Measurements from ENCODE around the gene NEK4. TPM values are rescaled to one million over a fixed set of nuclear protein-coding genes. Genes with fewer than 3 reads are reported as not detected.
A peak's percentile ranks its signal among the peaks of the same experiment; 100 is the strongest.

The NEK4 gene
- total and polyA plus RNA-seq, 2 donors (not counting 1 experiment from before 2014, with no cell fraction given): 9.0 to 33.8 TPM

DNA sequence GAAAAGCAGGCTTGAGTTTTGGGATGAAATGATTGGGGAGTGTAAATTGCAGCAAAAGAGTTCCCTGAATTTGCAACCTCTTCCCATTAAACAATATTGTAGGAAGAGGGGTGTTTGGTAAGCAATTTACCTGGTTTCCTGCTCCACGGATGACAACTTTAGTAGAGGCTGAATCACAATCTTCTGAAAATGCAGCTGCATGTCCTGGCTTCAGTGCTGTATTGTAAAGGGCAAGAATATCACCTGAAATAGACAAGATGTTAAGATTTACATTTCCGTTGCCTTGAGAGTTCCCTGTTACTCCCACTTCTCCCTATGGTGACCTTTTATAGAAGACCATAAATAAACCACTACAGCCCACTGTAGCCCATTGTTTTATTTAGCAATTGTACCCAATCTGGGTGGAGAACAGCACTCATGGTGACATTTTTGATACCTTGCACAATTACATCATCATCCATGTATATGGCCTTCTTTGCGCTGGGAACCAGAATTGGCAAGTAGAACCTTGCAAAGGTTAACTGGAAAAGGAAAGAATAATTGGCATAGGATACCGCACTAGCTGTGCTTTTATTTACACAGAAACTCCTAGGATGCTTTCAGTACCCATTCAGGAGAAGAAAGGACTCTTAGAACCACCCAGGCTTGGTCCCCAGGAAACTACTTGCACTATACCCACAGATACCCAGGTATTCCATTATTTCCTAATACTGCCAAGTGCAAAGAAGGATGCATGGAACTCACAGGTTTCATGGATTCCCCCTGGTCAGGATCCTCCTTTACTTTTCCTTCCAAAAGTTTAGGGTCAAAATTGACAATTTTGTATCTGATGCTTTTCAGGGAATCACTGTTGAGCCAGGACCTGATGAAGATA lies 74.7 kb downstream of the NEK4 start:
- H3K36me3 ChIP-seq (replicated peaks in 1 of 2; ENCODE audit: control extremely low read depth in 1 of 2, control insufficient read depth in 1 of 2, extremely low read depth in 1 of 2, insufficient read depth in 2 of 2, low read length in 1 of 2): peaks cover 9 to 68% of the 10 kb centered on the region in 2 experiments
- CTCF ChIA-PET: no interaction called here
- intact Hi-C loops (cut with micrococcal nuclease): no loop called here

More for the DNA sequence above, 74.7 kb downstream of the NEK4 start:
- Histone ChIP-seq H3K4me1 (ENCODE audit: control insufficient read depth in 2 of 2, insufficient read depth in 2 of 2, low read length in 2 of 2) (peaks cover 0 to 10% of the 10 kb centered on the region in 2 donors), H4K20me1 (ENCODE audit: control insufficient read depth, insufficient read depth, low read length, poor library complexity, severe bottlenecking) (peaks cover 7% of the 10 kb centered on the region), H2AFZ (ENCODE audit: insufficient read depth, low read depth, low read length, poor library complexity, severe bottlenecking) (no peak overlapping the region), H3K4me2 (replicated peaks; ENCODE audit: low read depth, low read length, poor library complexity, severe bottlenecking) (no peak overlapping the region), H3K27me3 (replicated peaks in 1 of 4; ENCODE audit: control extremely low read depth in 1 of 4, control insufficient read depth in 3 of 4, insufficient read depth in 4 of 4, low read length in 3 of 4) (no peaks in the 10 kb centered on the region), H3K9me3 (ENCODE audit: control extremely low read depth in 1 of 3, control insufficient read depth in 2 of 3, insufficient read depth in 1 of 3, low read length in 2 of 3) (no peaks in the 10 kb centered on the region), H3K4me3 (ENCODE audit: control extremely low read depth in 1 of 5, extremely low read depth in 1 of 5, insufficient read depth in 1 of 5, low read depth in 2 of 5, low read length in 4 of 5) (no peak overlapping the region), H3K9ac (ENCODE audit: low read length) (no peak overlapping the region), H3K27ac (ENCODE audit: low read length in 2 of 2) (peak overlapping the region in 1 of 2 donors; percentile 26), H3K79me2 (ENCODE audit: control insufficient read depth, insufficient read depth, low read length) (no peaks in the 10 kb centered on the region)
- POLR2A ChIA-PET: no interaction called here
- no peak overlapping the region for H3K4me3 Mint-ChIP-seq
- H3K27ac Mint-ChIP-seq: no peak overlapping the region
- no peak for TF ChIP-seq CTCF (IDR thresholded peaks at IDR 0.05)
- no peak for TF ChIP-seq EZH2 (IDR thresholded peaks at IDR 0.05; ENCODE audit: borderline replicate concordance, insufficient read depth, low read depth, low read length, poor library complexity, severe bottlenecking)
- 80% methylated on average over 1 of the region's 4 CpGs for WGBS (ENCODE audit: insufficient coverage)
- no peaks in the 10 kb centered on the region for H3K9me3 Mint-ChIP-seq (ENCODE audit: insufficient read depth)
- H3K27me3 Mint-ChIP-seq: no peaks in the 10 kb centered on the region
- peaks cover 8% of the 10 kb centered on the region for H3K4me1 Mint-ChIP-seq
- DNase-seq: no peak
- ATAC-seq (ENCODE audit: low read depth): no peak

Data from B cell (primary cell).